Measurements from ENCODE around the gene LY6G6C.

The LY6G6C gene

GRCh38 chr6:31718265-31718664 lies 3.3 kb downstream of the LY6G6C start:
- H3K4me3 ChIP-seq (ENCODE audit: low read depth, low read length) = no peak overlapping the region

GRCh38 chr6:31717499-31718222 lies 3.9 kb downstream of the LY6G6C start:
- H3K4me3 ChIP-seq (ENCODE audit: low read depth, low read length) = no peak overlapping the region
- no peak for TF ChIP-seq CTCF (IDR thresholded peaks at IDR 0.05; ENCODE audit: insufficient read depth, low read depth, low read length, missing control alignments)
- no peak for DNase-seq (ENCODE audit: low read depth)

More at GRCh38 chr6:31718265-31718664, 3.3 kb downstream of the LY6G6C start:
- DNase-seq (ENCODE audit: low read depth) = no peak
- no peak for TF ChIP-seq CTCF (IDR thresholded peaks at IDR 0.05; ENCODE audit: insufficient read depth, low read depth, low read length, missing control alignments)

- DNase-seq (ENCODE audit: low read depth) = no peak
- H3K4me3 ChIP-seq (ENCODE audit: low read depth, low read length) = no peak within 1 kb of the TSS
- TF ChIP-seq CTCF (IDR thresholded peaks at IDR 0.05; ENCODE audit: insufficient read depth, low read depth, low read length, missing control alignments) = no peak
These were observed 6.3 kb downstream of the LY6G6C start, which contains the start of gene LY6G6D for GRCh38 chr6:31715022-31715958. Gene LY6G6D, plus strand, starts transcription at chr6:31715348. Its CDS starts 8 bp downstream, at chr6:31715356.

- TF ChIP-seq CTCF (IDR thresholded peaks at IDR 0.05; ENCODE audit: insufficient read depth, low read depth, low read length, missing control alignments) = no peak
- DNase-seq (ENCODE audit: low read depth) = no peak
- H3K4me3 ChIP-seq (ENCODE audit: low read depth, low read length) = no peak overlapping the region
These were observed 7.4 kb downstream of the LY6G6C start for GRCh38 chr6:31713991-31714684.

GRCh38 chr6:31713465-31713864 lies 8.1 kb downstream of the LY6G6C start:
- DNase-seq (ENCODE audit: low read depth) = no peak
- no peak for TF ChIP-seq CTCF (IDR thresholded peaks at IDR 0.05; ENCODE audit: insufficient read depth, low read depth, low read length, missing control alignments)
- no peak overlapping the region for H3K4me3 ChIP-seq (ENCODE audit: low read depth, low read length)

GRCh38 chr6:31712296-31712695 lies 9.2 kb downstream of the LY6G6C start:
- TF ChIP-seq CTCF (IDR thresholded peaks at IDR 0.05; ENCODE audit: insufficient read depth, low read depth, low read length, missing control alignments) = peak; percentile 21
- no peak overlapping the region for H3K4me3 ChIP-seq (ENCODE audit: low read depth, low read length)
- DNase-seq (ENCODE audit: low read depth) = no peak
